ENCODE measurements around the gene PLD4.

Gene PLD4

GRCh38 chr14:104976198-104977007, 51.7 kb downstream of the PLD4 start:
- peak overlapping the region in 1 of 3 experiments; percentile 79 for H3K27ac Mint-ChIP-seq
- no peaks in the 10 kb centered on the region for H3K36me3 Mint-ChIP-seq (ENCODE audit: low read depth)
- peaks cover 39% of the 10 kb centered on the region for H3K27me3 Mint-ChIP-seq (ENCODE audit: low read depth)
- peaks cover 32% of the 10 kb centered on the region for H3K4me1 Mint-ChIP-seq
- peak overlapping the region; percentile 75 to 80 (median 79) for H3K4me3 Mint-ChIP-seq
- H3K9me3 Mint-ChIP-seq = no peaks in the 10 kb centered on the region
- peak; percentile 82 to 89 (median 86) for TF ChIP-seq CTCF (IDR thresholded peaks at IDR 0.05; ENCODE audit: unreplicated experiment in 3 of 3)

DNA sequence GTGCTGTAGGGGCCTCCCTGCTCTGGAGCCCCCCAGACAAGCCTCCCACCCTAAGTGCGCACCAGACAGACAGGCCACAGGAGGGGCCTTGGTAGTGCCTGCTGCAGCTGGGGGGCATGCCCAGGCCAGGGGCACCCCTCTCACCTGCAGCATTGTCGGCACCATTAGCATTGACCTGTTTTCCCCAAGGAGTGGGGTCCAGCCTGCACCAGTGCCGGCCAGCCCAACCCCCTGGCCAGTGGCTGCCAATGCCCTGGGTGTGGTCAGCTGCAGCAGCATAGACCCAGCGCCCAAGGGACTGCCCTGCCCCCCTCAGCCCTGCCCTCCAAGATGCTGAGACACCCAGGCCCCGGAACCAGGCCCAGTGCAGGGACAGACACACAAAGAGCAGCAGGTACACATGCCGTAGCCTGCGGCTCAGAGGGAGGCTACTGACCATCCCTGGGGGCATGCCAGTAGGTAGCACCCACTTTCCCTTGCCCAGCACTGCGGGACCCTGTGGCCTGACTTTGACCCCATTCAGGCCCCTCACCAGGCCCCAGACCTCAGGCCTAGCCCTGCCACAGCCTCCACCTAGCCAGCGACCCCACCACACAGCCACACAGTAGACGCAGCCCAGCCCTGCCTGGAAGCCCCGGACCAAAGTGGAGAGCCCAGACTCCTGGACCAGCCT, 52.5 kb downstream of the PLD4 start:
- peak overlapping the region; percentile 90 to 91 (median 90) for H3K4me3 Mint-ChIP-seq
- H3K9me3 Mint-ChIP-seq = no peaks in the 10 kb centered on the region
- H3K36me3 Mint-ChIP-seq (ENCODE audit: low read depth) = no peaks in the 10 kb centered on the region
- no peak for TF ChIP-seq CTCF (IDR thresholded peaks at IDR 0.05; ENCODE audit: unreplicated experiment in 3 of 3)
- no peak overlapping the region for H3K27ac Mint-ChIP-seq
- H3K4me1 Mint-ChIP-seq = peaks cover 34% of the 10 kb centered on the region
- peaks cover 38% of the 10 kb centered on the region for H3K27me3 Mint-ChIP-seq (ENCODE audit: low read depth)

- Mint-ChIP-seq H3K4me3 (peak within 1 kb of the TSS; percentile 90 to 91 (median 90)), H3K4me1 (peaks cover 34% of the 10 kb centered on the region), H3K36me3 (ENCODE audit: low read depth) (no peaks in the 10 kb centered on the region), H3K27me3 (ENCODE audit: low read depth) (peaks cover 33% of the 10 kb centered on the region), H3K9me3 (no peaks in the 10 kb centered on the region), H3K27ac (no peak within 1 kb of the TSS)
- TF ChIP-seq CTCF (IDR thresholded peaks at IDR 0.05; ENCODE audit: unreplicated experiment in 3 of 3) = no peak
Measured at GRCh38 chr14:104977681-104978653, 53.3 kb downstream of the PLD4 start, which contains the start of gene AHNAK2. AHNAK2 (minus strand) TSS chr14:104978374; CDS start chr14:104978237, 137 bp downstream.

- H3K4me3 Mint-ChIP-seq = peak overlapping the region; percentile 60 to 78 (median 62)
- H3K9me3 Mint-ChIP-seq = no peaks in the 10 kb centered on the region
- no peaks in the 10 kb centered on the region for H3K36me3 Mint-ChIP-seq (ENCODE audit: low read depth)
- TF ChIP-seq CTCF (IDR thresholded peaks at IDR 0.05; ENCODE audit: unreplicated experiment in 3 of 3) = no peak
- peaks cover 38% of the 10 kb centered on the region for H3K4me1 Mint-ChIP-seq
- H3K27ac Mint-ChIP-seq = peak overlapping the region in 1 of 3 experiments; percentile 1
- peaks cover 32% of the 10 kb centered on the region for H3K27me3 Mint-ChIP-seq (ENCODE audit: low read depth)
Measured at GRCh38 chr14:104978746-104979691, 54.3 kb downstream of the PLD4 start.
